IMR-90 (cell line): ENCODE data around the gene NUAK1. TPM values are rescaled to one million over a fixed set of nuclear protein-coding genes. Genes with fewer than 3 reads are reported as not detected.
A peak's percentile ranks its signal among the peaks of the same experiment; 100 is the strongest.

Experiments used
- ATAC-seq: fragments of 200-7000 bp; cut with Tn5 transposase; 2 replicates; pipeline ENCODE4 v1.9.1; 2020; ENCODE audit warnings: low read depth, mild to moderate bottlenecking, moderate library complexity
- BruUV-seq: library from RNA; stranded (reverse); fragments of 400-500 nt; replicated peaks from 2 replicates; lab custom pipeline; 2021; lab: Mats Ljungman, UMichigan
- CTCF ChIA-PET: fragments of 300-600 bp; formaldehyde crosslinking; extraction: SDS; loops from one replicate; lab custom pipeline; 2021; ENCODE audit warnings: antibody characterized with exemption; lab: Yijun Ruan, JAX
- POLR2A ChIA-PET: fragments of 300-600 bp; sonication (Branson Sonifier 250); formaldehyde crosslinking; loops from one replicate; lab custom pipeline; 2022; ENCODE audit warnings: antibody characterized with exemption; ENCODE audit not compliant: unreplicated experiment; lab: Charles Lee
- DNase-seq: peaks from one replicate; pipeline ENCODE4 v3.0.0; 2013
- H2AFZ ChIP-seq: replicated peaks from 2 replicates; pipeline ENCODE3; 2013; ENCODE audit warnings: low read length, mild to moderate bottlenecking; ENCODE audit not compliant: poor library complexity
- H2AK5ac ChIP-seq: 2 replicates; pipeline ENCODE4 v1.6.1; 2013; ENCODE audit warnings: low read depth, low read length, inconsistent platforms
- H2AK9ac ChIP-seq: replicated peaks from 2 replicates; pipeline ENCODE3; 2013; ENCODE audit warnings: mild to moderate bottlenecking, low read depth, low read length, moderate library complexity; ENCODE audit not compliant: poor library complexity
- H2BK120ac ChIP-seq: 2 replicates; pipeline ENCODE4 v1.6.1; 2013; ENCODE audit warnings: low read depth, low read length, inconsistent platforms
- H2BK15ac ChIP-seq: 3 replicates; pipeline ENCODE4 v1.6.1; 2013; ENCODE audit warnings: low read depth, low read length, inconsistent platforms
- H2BK20ac ChIP-seq: 2 replicates; pipeline ENCODE4 v1.6.1; 2013; ENCODE audit warnings: low read depth, mild to moderate bottlenecking, inconsistent platforms, low read length, moderate library complexity
- H2BK5ac ChIP-seq: 2 replicates; pipeline ENCODE4 v1.6.1; 2013; ENCODE audit warnings: mild to moderate bottlenecking, low read depth, low read length, inconsistent platforms; ENCODE audit not compliant: poor library complexity, severe bottlenecking
- H3K14ac ChIP-seq: replicated peaks from 2 replicates; pipeline ENCODE4 v1.6.1; 2013; ENCODE audit warnings: low read depth, low read length, inconsistent platforms
- H3K18ac ChIP-seq: 2 replicates; pipeline ENCODE4 v1.6.1; 2013; ENCODE audit warnings: low read depth, low read length, control low read depth
- H3K23ac ChIP-seq: 2 replicates; pipeline ENCODE4 v1.6.1; 2013; ENCODE audit warnings: low read depth, low read length, inconsistent platforms
- H3K27ac ChIP-seq: 2 replicates; pipeline ENCODE4 v1.5.1; 2013; ENCODE audit warnings: mild to moderate bottlenecking, control low read depth, low read length; ENCODE audit not compliant: insufficient read depth
- H3K27me3 ChIP-seq: 2 replicates; pipeline ENCODE4 v1.6.1; 2013; ENCODE audit warnings: low read length; ENCODE audit not compliant: control insufficient read depth, insufficient read depth
- H3K36me3 ChIP-seq: 2 replicates; pipeline ENCODE4 v1.6.1; 2013; ENCODE audit warnings: low read length, mixed read lengths; ENCODE audit not compliant: control insufficient read depth, insufficient read depth
- H3K4ac ChIP-seq: 2 replicates; pipeline ENCODE4 v1.6.1; 2013; ENCODE audit warnings: low read depth, low read length, inconsistent platforms
- H3K4me1 ChIP-seq: 2 replicates; pipeline ENCODE4 v1.6.1; 2013; ENCODE audit warnings: low read length, mixed read lengths; ENCODE audit not compliant: control insufficient read depth, insufficient read depth
- H3K4me2 ChIP-seq: 2 replicates; pipeline ENCODE4 v1.6.1; 2013; ENCODE audit warnings: low read depth, mild to moderate bottlenecking, control low read depth, low read length, moderate library complexity
- H3K4me3 ChIP-seq: 2 replicates; pipeline ENCODE4 v1.5.1; 2013; ENCODE audit warnings: low read depth, mild to moderate bottlenecking, control low read depth, low read length, moderate library complexity; ENCODE audit not compliant: insufficient read depth
- H3K56ac ChIP-seq: 2 replicates; pipeline ENCODE4 v1.6.1; 2013; ENCODE audit warnings: low read length, inconsistent platforms; ENCODE audit not compliant: insufficient read depth; ENCODE audit errors: extremely low read depth
- H3K79me1 ChIP-seq, 2 experiments: 2 replicates each; pipeline ENCODE4 v1.6.1; 2013; ENCODE audit warnings: low read length in 2 of 2, inconsistent platforms in 1 of 2, low read depth in 1 of 2
- H3K9ac ChIP-seq: 2 replicates; pipeline ENCODE4 v1.6.1; 2013; ENCODE audit warnings: low read depth, low read length, control low read depth
- H3K9me1 ChIP-seq: 2 replicates; pipeline ENCODE4 v1.6.1; 2013; ENCODE audit warnings: low read length, inconsistent platforms; ENCODE audit not compliant: insufficient read depth
- H3K9me3 ChIP-seq: 2 replicates; pipeline ENCODE4 v1.6.1; 2013; ENCODE audit warnings: low read length; ENCODE audit not compliant: control insufficient read depth, insufficient read depth
- H4K20me1 ChIP-seq: 2 replicates; pipeline ENCODE4 v1.6.1; 2013; ENCODE audit warnings: low read length, inconsistent platforms; ENCODE audit not compliant: insufficient read depth
- H4K5ac ChIP-seq: 2 replicates; pipeline ENCODE4 v1.6.1; 2013; ENCODE audit warnings: mild to moderate bottlenecking, low read depth, low read length, control low read depth
- H4K8ac ChIP-seq, 2 experiments: 2 replicates each; pipeline ENCODE4 v1.6.1; 2013; ENCODE audit warnings: low read depth in 2 of 2, low read length in 2 of 2, control low read depth in 1 of 2, inconsistent platforms in 1 of 2
- H4K91ac ChIP-seq: 2 replicates; pipeline ENCODE4 v1.6.1; 2013; ENCODE audit warnings: low read depth, low read length, inconsistent platforms; ENCODE audit not compliant: insufficient read depth
- BHLHE40 ChIP-seq: fragments of 150-350 bp; IDR thresholded peaks from 2 replicates; pipeline ENCODE4 v1.6.1; 2016; ENCODE audit warnings: mild to moderate bottlenecking, low read depth, low read length
- CHD1 ChIP-seq: IDR thresholded peaks from 2 replicates; pipeline ENCODE4 v1.6.1; 2012; ENCODE audit warnings: low read depth, low read length, improper control_type of control experiment
- FOS ChIP-seq: fragments of 150-350 bp; IDR thresholded peaks from 2 replicates; pipeline ENCODE4 v1.6.1; 2016; ENCODE audit warnings: low read depth, low read length
- MAFK ChIP-seq: IDR thresholded peaks from 2 replicates; pipeline ENCODE4 v1.6.1; 2012; ENCODE audit warnings: low read depth, low read length, improper control_type of control experiment
- MAZ ChIP-seq: IDR thresholded peaks from 2 replicates; pipeline ENCODE4 v1.6.1; 2012; ENCODE audit warnings: low read depth, mild to moderate bottlenecking, low read length, improper control_type of control experiment, moderate library complexity, borderline replicate concordance
- MXI1 ChIP-seq: IDR thresholded peaks from 2 replicates; pipeline ENCODE4 v1.6.1; 2012; ENCODE audit warnings: low read depth, mild to moderate bottlenecking, low read length, moderate library complexity, borderline replicate concordance
- NFE2L2 ChIP-seq: fragments of 150-350 bp; IDR thresholded peaks from 2 replicates; pipeline ENCODE4 v1.6.1; 2016; ENCODE audit warnings: low read depth, mild to moderate bottlenecking, low read length
- POLR2A ChIP-seq: IDR thresholded peaks from 2 replicates; pipeline ENCODE4 v1.6.1; 2012; ENCODE audit warnings: mild to moderate bottlenecking, low read depth, low read length
- RAD21 ChIP-seq: IDR thresholded peaks from 2 replicates; pipeline ENCODE4 v1.6.1; 2012; ENCODE audit warnings: low read length, improper control_type of control experiment
- RCOR1 ChIP-seq: IDR thresholded peaks from 2 replicates; pipeline ENCODE4 v1.6.1; 2012; ENCODE audit warnings: mild to moderate bottlenecking, low read length, improper control_type of control experiment; ENCODE audit not compliant: insufficient replicate concordance
- RFX5 ChIP-seq: IDR thresholded peaks from 2 replicates; pipeline ENCODE4 v1.8.0; 2012; ENCODE audit warnings: low read depth, mild to moderate bottlenecking, low read length, moderate library complexity
- WGBS, 2 experiments: methylation state at CpG; one replicate each; pipeline versions ENCODE4 v1.1.5 to v1.1.7; 2013; ENCODE audit warnings: missing lambda C conversion rate in 2 of 2; ENCODE audit not compliant: insufficient read length in 1 of 2; ENCODE audit errors: extremely low coverage in 2 of 2; 5-methylcytosine and 5-hydroxymethylcytosine counted together
- dilution Hi-C: fragments of 300-500 bp; cut with HindIII; formaldehyde crosslinking; loops from one replicate; pipeline ENCODE4 v1.14.3; 2018; ENCODE audit warnings: low sequenced_read_pairs; ENCODE audit not compliant: unreplicated experiment
- in situ Hi-C: fragments of 300-500 bp; cut with MboI; formaldehyde crosslinking; loops from 3 replicates; pipeline ENCODE4 v1.14.3; 2019; ENCODE audit warnings: low sequenced_read_pairs, inconsistent platforms, mixed read lengths
- intact Hi-C: fragments of 100-400 bp; cut with micrococcal nuclease; formaldehyde crosslinking; loops from 2 replicates; pipeline ENCODE4 v1.10.0; 2022
- polyA plus RNA-seq, 3 experiments: library from polyadenylated mRNA; depleted of rRNA; stranded (reverse); fragments of >200 nt; gene quantifications; 2 replicates each; pipeline ENCODE4 v1.2.3, GENCODE V29; 2012; ENCODE audit warnings: low replicate concordance in 1 of 3
- total RNA-seq: library from RNA; depleted of rRNA; stranded (reverse); fragments of >200 nt; gene quantifications from 2 replicates; pipeline ENCODE4 v1.2.3, GENCODE V29; 2012
- TF ChIP-seq, protein P1 (sequence below): fragments of 150-350 bp; IDR thresholded peaks from 2 replicates; pipeline ENCODE4 v1.6.1; 2017; ENCODE audit warnings: mild to moderate bottlenecking, antibody characterized with exemption, low read length, low read depth
- TF ChIP-seq, protein P2 (sequence below): fragments of 150-350 bp; IDR thresholded peaks from 2 replicates; pipeline ENCODE4 v1.6.1; 2016; ENCODE audit warnings: low read depth, mild to moderate bottlenecking, low read length, moderate library complexity, borderline replicate concordance

NUAK1 gene
- total and polyA plus RNA-seq, 2 of the 4 experiments (the other 2 are of a cell fraction): 4.8 to 8.8 TPM

DNA sequence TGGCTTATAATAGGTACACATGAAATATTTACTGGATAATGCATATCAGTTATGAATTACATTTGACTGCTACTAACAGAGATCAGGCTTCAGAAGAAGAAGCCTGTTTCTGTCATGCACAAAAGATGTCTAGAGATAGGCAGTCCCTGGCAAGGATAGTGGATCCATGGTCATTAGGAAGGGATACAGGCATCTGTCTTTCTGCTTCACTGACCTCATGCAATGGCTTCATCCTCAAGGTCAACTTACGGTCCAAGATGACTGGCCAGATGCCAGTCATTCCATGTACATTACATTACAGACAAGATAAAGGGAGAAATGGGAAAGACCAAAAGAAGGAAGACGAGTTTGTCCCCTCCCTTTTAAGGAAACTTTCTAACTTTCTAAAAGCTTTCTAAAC, 94.0 kb downstream of the NUAK1 start:
- in situ Hi-C loops (no loop called here), intact Hi-C loops (no loop called here), dilution Hi-C loops (no loop called here)
- peak; percentile 37; the same call in 1 of the 2 replicates for ATAC-seq
- 0 out of 3 replicates have a peak overlapping the region, but pooled peaks have one; percentile 74 for H2BK15ac ChIP-seq
- peak overlapping the region in 1 of 2 experiments; percentile 50; a peak in 1 of 4 replicates for H4K8ac ChIP-seq
- H3K4ac ChIP-seq: peak overlapping the region; percentile 39; the same call in 1 of the 2 replicates
- DNase-seq: peak; percentile 62
- no peak overlapping the region for H2AK5ac ChIP-seq
- POLR2A ChIA-PET: no interaction called here
- no peak overlapping the region for H3K4me3 ChIP-seq
- WGBS, 2 experiments: no CpG with 5 or more reads among the region's 2 CpGs
- CTCF ChIA-PET: interaction anchor here (0.7 kb wide), 1 partner anchor 11 kb away, joined by 3 read pairs; no protein-coding TSS in a partner anchor
- no peak overlapping the region for H2AFZ ChIP-seq
- H2BK5ac ChIP-seq: no peak overlapping the region
- no peaks in the 10 kb centered on the region for H3K9me3 ChIP-seq
- TF ChIP-seq RAD21: no peak
- TF ChIP-seq, protein P1, sequence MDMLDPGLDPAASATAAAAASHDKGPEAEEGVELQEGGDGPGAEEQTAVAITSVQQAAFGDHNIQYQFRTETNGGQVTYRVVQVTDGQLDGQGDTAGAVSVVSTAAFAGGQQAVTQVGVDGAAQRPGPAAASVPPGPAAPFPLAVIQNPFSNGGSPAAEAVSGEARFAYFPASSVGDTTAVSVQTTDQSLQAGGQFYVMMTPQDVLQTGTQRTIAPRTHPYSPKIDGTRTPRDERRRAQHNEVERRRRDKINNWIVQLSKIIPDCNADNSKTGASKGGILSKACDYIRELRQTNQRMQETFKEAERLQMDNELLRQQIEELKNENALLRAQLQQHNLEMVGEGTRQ: no peak
- no peak for TF ChIP-seq FOS
- no peak for TF ChIP-seq MAFK
- TF ChIP-seq, protein P2, sequence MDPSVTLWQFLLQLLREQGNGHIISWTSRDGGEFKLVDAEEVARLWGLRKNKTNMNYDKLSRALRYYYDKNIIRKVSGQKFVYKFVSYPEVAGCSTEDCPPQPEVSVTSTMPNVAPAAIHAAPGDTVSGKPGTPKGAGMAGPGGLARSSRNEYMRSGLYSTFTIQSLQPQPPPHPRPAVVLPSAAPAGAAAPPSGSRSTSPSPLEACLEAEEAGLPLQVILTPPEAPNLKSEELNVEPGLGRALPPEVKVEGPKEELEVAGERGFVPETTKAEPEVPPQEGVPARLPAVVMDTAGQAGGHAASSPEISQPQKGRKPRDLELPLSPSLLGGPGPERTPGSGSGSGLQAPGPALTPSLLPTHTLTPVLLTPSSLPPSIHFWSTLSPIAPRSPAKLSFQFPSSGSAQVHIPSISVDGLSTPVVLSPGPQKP: no peak
- TF ChIP-seq RCOR1: no peak
- no peak for TF ChIP-seq BHLHE40
- no peak for TF ChIP-seq MXI1
- TF ChIP-seq MAZ: no peak
- no peak for TF ChIP-seq POLR2A
- TF ChIP-seq CHD1: no peak
- no peak for TF ChIP-seq RFX5
- no peak for TF ChIP-seq NFE2L2
- H3K4me1 ChIP-seq: no peaks in the 10 kb centered on the region
- H2AK9ac ChIP-seq: no peak overlapping the region
- H3K23ac ChIP-seq: peak overlapping the region; percentile 11; the same call in 1 of the 2 replicates
- no peak overlapping the region for H4K91ac ChIP-seq
- no peak overlapping the region for H3K9ac ChIP-seq
- H3K18ac ChIP-seq: no peak overlapping the region
- no peaks in the 10 kb centered on the region for H3K79me1 ChIP-seq
- H3K4me2 ChIP-seq: no peak overlapping the region
- peak overlapping the region; percentile 57 for H3K14ac ChIP-seq
- H3K27me3 ChIP-seq: no peaks in the 10 kb centered on the region
- no peaks in the 10 kb centered on the region for H3K36me3 ChIP-seq
- H3K9me1 ChIP-seq: peaks cover 3% of the 10 kb centered on the region
- H4K5ac ChIP-seq: no peak overlapping the region
- H3K56ac ChIP-seq: no peak overlapping the region
- H3K27ac ChIP-seq: no peak overlapping the region
- no peaks in the 10 kb centered on the region for H4K20me1 ChIP-seq
- no TSS peak for BruUV-seq
- peak overlapping the region; percentile 57 for H2BK120ac ChIP-seq
- H2BK20ac ChIP-seq: no peak overlapping the region
